ENCODE measurements around the gene UBE3D.

DNA sequence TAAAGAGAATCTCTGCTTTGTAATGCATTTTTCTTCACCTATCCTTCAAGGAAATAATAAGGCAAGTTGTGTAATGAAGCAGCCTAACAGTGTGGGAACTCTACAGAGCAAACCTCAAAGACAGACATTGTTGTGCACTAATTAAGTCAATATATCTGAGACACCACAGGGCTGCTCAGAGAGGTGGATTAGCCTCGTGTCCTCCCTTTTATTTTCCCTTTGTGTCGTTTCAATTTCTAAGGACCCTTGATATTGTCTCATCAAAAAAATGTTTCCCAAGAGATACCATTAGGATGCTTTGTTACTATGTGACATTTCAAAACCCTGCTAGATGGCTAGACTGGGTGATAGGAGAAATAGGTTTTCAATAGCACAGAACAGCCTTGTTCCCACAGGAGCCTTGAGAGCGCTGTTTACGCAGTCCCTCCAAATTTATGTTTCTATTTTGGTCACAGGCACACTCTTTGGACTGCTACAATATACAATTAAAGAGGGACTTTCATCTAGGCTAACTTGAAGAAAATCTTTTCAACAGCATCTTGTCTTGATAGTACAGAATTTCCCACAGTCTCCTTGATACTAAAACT lies 23.1 kb downstream of the UBE3D start:
- TF ChIP-seq, protein P1, sequence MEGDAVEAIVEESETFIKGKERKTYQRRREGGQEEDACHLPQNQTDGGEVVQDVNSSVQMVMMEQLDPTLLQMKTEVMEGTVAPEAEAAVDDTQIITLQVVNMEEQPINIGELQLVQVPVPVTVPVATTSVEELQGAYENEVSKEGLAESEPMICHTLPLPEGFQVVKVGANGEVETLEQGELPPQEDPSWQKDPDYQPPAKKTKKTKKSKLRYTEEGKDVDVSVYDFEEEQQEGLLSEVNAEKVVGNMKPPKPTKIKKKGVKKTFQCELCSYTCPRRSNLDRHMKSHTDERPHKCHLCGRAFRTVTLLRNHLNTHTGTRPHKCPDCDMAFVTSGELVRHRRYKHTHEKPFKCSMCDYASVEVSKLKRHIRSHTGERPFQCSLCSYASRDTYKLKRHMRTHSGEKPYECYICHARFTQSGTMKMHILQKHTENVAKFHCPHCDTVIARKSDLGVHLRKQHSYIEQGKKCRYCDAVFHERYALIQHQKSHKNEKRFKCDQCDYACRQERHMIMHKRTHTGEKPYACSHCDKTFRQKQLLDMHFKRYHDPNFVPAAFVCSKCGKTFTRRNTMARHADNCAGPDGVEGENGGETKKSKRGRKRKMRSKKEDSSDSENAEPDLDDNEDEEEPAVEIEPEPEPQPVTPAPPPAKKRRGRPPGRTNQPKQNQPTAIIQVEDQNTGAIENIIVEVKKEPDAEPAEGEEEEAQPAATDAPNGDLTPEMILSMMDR (conservative IDR thresholded peaks at IDR 0.05; ENCODE audit: low read depth, low read length): no peak
- no peak for TF ChIP-seq EZH2 (IDR thresholded peaks at IDR 0.05; ENCODE audit: borderline replicate concordance, low read depth, low read length, poor library complexity, severe bottlenecking)
